Measurements from ENCODE around the gene PPM1H.
"Not testable (repeated sequence)": the region's sequence is repeated elsewhere in the genome, so short reads cannot be mapped to it uniquely, and the experiment has no call there.

PPM1H gene

DNA sequence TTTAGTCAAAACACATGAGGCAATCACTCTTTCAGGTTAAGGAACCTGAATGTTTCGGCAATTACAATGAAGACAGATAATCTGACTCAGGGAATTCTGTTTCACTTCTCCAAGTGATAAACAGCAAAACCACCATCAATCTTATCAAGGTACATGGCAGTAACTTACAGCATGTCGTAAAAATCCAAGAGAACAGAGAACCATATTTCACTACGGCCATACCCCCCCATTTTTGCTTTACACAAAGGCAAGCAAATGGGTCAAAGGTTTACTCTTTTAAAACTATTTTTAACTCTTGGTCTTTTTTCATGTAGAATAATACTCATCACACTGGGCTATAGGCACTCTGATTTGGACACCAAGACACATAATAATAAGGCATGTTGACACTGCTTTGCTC, 102.4 kb downstream of the PPM1H start:
- no peak for DNase-seq

DNA sequence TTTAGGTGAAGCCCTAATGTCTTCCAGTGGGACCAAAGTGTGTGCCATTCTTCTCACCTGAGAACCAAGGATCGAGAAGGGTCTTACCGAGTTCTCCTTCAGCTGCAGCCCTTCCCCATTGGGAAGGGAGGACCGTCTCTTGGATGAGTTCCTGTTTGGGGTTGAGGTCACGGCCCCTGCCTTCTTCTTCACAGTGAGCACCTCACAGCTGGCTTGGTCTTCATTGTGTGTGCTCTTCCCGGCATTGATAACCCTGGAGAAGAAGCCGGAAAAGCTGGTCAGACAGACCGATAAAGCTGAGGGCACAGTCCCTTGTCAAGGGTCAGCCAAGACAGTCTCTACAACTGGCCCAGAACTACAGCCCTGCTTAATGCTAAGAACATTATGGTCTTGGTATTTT, 102.9 kb downstream of the PPM1H start:
- no peak for DNase-seq

DNA sequence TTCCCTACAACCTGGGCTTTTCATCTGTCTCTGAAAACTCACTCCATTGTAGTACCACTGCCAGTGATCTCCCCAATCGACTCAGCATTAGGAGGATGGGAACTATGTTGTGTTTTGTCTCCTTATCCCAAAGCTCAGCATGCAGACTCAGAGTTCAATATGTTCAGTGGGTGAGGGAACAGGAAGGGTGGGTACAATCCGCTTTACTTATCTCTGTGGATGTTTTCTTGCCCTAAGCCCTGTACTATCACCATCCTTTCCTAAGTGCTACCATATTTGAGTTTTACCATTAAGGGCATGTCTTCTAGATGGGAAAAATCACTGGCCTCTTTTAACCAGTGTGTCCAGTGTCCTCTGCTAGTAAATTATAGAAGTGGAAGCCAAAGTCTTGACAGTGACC, 107.1 kb downstream of the PPM1H start:
- no peak for DNase-seq

GRCh38 chr12:62827042-62827441, 107.9 kb downstream of the PPM1H start:
- DNase-seq = no peak

DNA sequence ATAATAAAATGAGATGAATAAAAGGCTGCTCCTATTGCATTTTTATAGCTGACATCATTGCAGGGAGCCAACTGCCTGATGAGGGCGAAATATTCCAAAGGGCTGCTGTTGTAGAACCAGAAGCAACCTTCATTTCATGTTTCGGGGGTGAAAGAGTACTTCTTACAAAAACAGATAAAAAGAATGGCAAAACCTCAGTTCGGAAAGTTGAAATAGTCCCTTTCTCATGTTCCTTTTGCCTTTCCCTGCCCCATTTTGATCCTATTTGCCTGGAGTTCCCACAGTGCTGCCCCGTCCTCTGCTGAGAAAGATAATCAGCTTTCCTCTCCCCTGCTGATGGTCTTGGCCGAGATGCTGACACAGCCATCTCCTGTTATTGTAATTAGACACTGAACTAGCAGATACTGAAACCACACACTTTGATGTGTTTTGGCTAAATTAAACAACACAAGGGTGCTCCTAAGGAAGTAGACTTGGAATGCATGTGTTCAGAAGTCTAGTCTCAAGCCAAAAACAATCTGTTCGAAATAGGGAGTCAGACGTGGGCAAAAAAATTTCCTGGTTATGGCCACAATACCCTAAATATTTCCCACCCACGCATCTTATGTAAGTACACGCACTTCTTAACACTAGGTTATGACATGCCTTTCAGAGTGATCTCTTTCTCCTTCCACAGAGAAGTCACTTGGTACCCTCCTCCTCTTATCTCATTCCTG, 117.2 kb downstream of the PPM1H start:
- no peak for DNase-seq

DNA sequence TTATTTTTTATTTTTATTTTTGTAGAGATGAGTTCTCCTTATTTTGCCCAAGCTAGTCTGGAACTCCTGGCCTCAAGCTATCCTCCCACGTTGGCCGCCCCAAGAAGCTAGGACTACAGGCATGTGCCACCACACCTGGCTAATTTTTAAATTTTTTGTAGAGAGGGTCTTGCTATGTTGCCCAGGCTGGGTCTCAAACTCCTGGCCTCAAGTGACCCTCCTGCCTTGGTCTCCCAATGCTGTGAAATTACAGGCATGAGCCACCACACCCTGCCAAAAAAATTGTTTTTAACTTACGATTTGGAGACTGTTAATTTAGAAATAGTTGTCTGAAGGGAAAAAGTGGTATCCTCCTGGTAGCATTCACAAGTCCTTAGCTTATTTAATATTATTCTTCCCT, 120.7 kb downstream of the PPM1H start:
- no peak for DNase-seq

DNA sequence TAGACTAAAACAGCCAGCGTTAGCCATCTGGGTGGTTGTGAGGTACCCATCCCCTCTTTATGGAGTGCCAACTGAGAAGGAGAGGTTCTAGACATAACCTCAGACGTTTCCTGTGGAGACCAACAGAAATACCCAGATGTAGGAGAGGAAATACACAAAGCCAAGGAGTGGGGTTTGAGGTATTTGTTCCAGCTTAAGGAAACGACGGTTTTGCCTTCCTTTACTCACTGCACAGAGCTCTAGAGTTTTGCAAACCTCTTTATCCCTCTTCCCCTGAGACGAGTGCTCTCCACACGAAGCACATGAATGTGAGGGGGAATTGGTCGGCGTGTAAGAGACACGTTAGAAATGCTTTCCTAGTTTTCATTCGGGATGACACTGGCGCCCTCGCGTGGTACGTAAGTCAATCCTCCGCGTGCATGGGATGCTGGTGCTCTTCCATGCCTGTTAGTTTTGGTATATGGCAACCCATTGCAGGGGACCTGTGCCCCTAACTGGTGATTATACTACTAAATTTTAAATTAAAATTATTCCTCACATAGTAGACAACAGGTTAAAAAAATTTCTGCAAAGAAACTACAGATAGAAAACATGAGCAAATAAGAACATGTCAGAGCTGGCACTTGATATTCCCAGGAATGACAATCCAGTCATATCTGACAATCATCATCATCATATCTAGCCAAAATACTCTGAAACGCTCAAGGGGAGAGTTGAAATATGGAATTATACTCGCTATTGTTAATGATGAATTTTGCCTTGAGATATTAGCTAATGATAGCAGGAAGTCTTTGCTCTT, 121.7 kb downstream of the PPM1H start:
- peak; percentile 27 for DNase-seq

- not testable (repeated sequence) for DNase-seq
Measured at GRCh38 chr12:62811481-62811880, 123.5 kb downstream of the PPM1H start.

- DNase-seq = no peak
Measured at GRCh38 chr12:62808166-62808879, 126.6 kb downstream of the PPM1H start.

DNA sequence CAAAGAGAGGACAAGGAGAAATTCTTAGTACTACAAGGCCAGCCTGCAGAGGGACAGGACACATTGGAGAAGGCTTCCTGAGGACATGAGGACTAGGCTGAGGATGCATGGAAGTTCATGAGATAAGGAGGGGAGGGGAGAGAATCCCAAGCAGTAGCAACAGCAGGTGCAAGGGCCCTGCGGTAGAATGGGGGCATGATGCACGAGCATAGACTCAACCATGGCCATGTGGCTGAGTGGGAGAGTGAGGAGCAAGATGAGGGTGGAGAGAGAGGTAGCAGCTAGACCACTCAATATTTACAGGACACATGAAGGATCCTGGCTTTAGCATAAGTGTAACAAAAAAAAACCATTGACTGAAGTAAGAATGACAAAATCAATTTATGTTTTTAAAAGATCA, 128.1 kb downstream of the PPM1H start:
- no peak for DNase-seq

DNA sequence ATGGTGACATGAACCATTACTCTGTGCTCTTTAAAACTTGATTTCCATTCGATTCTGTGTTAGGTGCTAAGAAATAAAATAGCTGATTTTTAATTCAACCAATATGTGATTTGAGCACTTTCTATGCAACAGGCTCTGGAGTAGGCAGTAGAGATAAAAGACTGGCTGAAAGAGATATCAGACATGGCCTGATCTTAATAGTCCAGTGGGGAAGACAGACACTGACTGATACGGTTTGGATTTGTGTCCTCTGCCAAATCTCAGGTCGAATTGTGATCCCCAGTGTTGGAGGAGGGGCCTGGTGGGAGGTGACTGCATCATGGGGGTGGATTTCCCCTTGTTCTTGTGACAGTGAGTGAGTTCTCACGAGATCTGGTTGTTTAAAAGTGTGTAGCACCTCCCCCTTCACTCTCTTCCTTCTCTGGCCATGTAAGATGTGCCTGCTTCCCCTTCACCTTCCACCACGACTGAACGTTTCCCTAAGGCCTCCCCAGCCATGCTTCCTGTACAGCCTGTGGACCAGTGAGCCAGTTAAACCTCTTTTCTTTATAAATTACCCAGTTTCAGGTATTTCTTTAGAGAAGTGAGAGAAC, 128.6 kb downstream of the PPM1H start:
- no peak for DNase-seq

- DNase-seq = no peak
Measured at GRCh38 chr12:62805517-62805916, 129.4 kb downstream of the PPM1H start.

DNA sequence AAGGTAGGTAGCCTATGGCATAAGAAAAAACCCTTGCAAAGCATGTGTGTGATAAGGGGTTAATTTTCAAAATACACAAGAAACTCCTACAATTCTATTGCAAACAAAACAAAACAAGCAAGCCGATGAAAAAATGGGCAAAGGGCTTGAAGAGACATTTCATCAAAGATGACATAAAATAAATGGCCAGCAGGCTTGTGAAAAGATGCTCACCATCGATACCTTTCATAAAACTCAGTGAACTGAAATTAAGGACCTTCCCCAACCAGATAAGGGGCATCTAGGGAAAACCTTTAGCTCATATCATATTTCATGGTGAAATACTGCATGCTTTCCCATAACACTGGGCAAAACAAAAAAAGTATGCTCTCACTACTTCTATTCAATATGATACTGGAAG, 131.2 kb downstream of the PPM1H start:
- no peak for DNase-seq

DNA sequence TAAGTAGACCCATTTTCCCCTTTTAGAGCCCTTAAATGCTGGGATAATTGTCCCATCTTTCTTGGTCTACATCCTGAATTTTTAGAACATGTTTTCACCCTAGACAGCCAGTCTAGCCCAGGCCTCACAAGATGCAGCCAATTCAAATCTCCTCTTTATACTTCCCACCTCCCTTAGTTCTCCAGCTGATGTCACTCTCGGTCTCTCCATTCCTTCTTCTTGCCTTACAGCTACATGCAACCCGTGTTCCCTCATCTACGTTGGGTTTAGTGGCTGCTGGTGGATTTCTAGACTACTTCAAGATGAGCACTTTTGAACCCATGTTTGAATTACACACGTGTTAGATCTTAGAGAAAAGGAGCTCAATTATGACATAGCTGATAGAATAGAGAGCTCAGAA, 132.0 kb downstream of the PPM1H start:
- no peak for DNase-seq

DNA sequence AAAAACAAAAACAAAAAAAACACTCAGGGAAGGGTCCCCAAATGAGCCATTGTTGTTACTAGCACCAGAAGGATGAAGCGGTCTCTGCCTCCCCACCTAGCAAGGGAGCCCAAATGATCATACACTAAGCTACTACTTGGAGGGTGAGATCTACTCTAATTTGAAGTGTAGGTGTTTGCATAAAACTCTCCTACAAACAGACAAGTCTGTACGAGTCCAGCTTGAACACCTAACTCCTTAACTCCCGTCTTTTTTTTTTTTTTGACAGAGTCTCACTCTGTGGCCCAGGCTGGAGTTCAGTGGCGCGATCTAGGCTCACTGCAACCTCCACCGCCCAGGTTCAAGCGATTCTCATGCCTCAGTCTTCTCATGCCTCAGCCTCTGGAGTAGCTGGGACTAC, 132.6 kb downstream of the PPM1H start:
- no peak for DNase-seq

DNA sequence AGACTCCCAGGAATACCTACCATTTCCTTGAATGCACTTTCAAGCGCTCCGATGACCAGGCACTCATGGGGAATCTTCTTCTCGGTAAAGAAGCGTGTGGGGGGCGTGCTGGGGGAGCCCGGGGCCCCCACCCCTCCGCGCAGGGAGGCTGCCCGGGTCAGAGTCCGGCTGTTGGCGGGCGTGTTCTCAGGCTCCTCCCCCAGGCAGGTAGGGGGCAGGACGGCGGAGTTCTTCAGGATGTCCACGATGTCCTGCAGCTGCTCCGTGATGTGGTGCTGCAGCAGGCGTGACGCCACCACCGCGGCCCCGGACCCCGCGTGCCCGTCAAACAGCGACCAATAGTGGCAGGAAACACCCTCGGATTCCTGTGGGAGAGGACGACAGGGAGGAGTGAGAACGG, 133.2 kb downstream of the PPM1H start:
- DNase-seq = no peak

- no peak for DNase-seq
Measured at GRCh38 chr12:62800707-62801400, 134.1 kb downstream of the PPM1H start.

- DNase-seq = no peak
Measured at GRCh38 chr12:62799766-62800406, 135.1 kb downstream of the PPM1H start.

DNA sequence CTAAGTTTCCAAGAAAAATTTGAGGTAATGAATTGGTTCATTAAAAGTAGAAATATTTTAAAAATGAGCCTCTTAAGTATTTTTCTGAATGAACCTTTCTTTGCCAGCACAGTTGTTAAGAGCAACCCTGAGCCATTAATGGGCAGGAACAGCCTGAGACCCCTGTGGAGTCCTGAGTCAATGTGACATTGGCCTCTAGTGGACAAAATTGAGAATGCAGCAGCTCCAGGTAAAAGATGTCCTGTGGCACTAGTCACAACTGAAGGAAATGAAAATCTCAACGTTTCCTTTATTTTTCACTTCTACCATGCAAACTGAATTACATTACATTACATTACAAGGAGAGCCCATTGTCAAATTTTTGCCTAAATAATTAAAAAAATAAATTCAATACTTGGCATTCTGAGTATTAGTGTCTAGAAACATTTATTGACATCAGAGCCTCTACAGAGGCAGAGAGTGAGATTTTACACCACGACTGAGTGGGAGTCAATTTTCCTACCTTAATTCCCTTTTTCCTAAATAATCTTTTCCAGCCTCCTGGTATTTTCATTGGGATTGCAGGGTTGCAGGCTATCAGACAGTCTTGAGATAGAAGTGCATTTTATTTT, 135.7 kb downstream of the PPM1H start:
- DNase-seq = peak; percentile 65

DNA sequence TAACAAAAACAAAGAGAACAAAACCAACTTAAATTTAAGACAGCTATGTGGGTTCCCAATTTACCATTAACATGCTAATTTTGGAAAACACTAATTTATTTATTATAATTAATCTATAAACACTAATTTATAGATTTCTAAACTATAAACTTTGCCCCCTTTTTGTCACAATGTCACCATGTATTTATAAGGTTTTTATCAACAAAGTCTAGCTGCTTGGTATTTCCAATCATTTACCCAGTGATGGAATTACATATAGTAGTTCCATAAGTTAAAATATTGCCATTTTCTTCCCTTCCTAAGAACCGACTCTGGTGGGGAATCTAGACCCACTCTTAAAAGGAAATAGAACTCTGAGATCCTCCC, 140.7 kb downstream of the PPM1H start:
- no peak for DNase-seq

DNA sequence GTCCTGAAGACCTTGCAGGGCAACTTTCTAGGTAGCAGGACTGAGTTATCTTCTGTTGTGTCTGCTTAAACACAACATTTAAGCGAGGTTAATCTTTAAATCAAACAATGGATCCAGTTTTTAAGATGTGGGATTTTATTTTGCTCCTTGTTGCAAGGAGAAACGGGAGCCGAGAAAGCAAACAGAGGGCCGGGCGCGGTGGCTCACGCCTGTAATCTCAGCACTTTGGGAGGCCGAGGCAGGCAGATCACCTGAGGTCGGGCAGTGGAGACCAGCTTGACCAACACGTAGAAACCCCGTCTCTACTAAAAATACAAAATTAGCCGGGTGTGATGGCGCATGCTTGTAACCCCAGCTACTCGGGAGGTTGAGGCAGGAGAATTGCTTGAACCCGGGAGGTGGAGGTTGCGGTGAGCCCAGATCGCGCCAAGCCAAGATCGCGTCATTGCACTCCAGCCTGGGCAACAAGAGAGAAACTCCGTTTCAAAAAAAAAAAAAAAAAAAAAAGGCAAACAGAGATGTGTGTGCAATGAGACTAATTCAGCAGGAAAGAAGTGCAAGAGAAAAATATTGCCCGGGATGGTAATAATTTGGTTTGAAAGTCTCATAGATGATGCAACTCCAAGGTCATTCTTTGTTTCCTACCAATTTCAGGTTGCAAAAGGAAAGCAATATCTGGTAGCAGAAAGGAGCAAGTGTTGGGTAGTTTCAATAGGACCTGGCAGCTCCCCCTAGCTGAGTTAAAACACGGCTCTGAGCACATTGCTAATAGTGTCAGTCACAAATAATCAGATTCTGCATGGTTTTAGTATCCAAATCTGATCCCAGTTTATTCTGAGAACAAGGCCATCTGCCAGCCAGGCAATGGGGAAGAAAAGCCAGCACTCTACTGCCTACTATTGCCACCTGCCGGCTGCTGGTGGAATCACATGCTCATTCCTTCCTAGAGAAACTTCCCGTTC, 141.4 kb downstream of the PPM1H start:
- peak; percentile 75 for DNase-seq
